A549 (cell line): ENCODE measurements around the gene TIMMDC1.

Experiments
- CBX2 ChIP-seq: fragments of 200-600 bp; sonication (generic); IDR thresholded peaks from 2 replicates; pipeline ENCODE4 v1.6.1; 2016; ENCODE audit warnings: low read depth, mild to moderate bottlenecking, borderline replicate concordance
- CHD2 ChIP-seq: fragments of 150-350 bp; IDR thresholded peaks from 2 replicates; pipeline ENCODE4 v1.6.1; 2014; ENCODE audit warnings: low read length; ENCODE audit not compliant: partially characterized antibody
- CTCF ChIP-seq: fragments of >200 bp; sonication (Bioruptor Twin); formaldehyde crosslinking; IDR thresholded peaks from 3 replicates; pipeline ENCODE4 v1.5.1; 2016
- EP300 ChIP-seq, 2 experiments: fragments of >200 bp; sonication (Bioruptor Twin); formaldehyde crosslinking; IDR thresholded peaks; 2 replicates in 1 of 2; 3 replicates in 1 of 2; pipeline ENCODE4 v1.6.1; 2016 to 2017
- FOXS1 ChIP-seq: fragments of 250-450 bp; sonication (Bioruptor Pico); IDR thresholded peaks from 2 replicates; pipeline ENCODE4 v1.5.0; 2020; ENCODE audit warnings: mild to moderate bottlenecking, moderate library complexity
- HOXA7 ChIP-seq: fragments of 250-450 bp; sonication (Bioruptor Pico); IDR thresholded peaks from 2 replicates; pipeline ENCODE4 v1.5.0; 2020; ENCODE audit warnings: mild to moderate bottlenecking, moderate library complexity
- KDM1A ChIP-seq: fragments of 200-600 bp; sonication (generic); IDR thresholded peaks from 2 replicates; pipeline ENCODE4 v1.6.1; 2016; ENCODE audit warnings: low read depth, mild to moderate bottlenecking
- MYC ChIP-seq: IDR thresholded peaks from 2 replicates; pipeline ENCODE4 v1.6.1; 2012; ENCODE audit warnings: mild to moderate bottlenecking, inconsistent platforms, low read length, improper control_type of control experiment, borderline replicate concordance
- NR3C1 ChIP-seq: fragments of >200 bp; sonication (Bioruptor Twin); formaldehyde crosslinking; IDR thresholded peaks from 3 replicates; pipeline ENCODE4 v1.6.1; 2017
- PHF8 ChIP-seq: fragments of 200-600 bp; sonication (generic); IDR thresholded peaks from 2 replicates; pipeline ENCODE4 v1.6.1; 2016; ENCODE audit warnings: low read depth, mild to moderate bottlenecking, antibody characterized with exemption, moderate library complexity, borderline replicate concordance
- POLR2A ChIP-seq: IDR thresholded peaks from 2 replicates; pipeline ENCODE4 v1.6.1; 2012; ENCODE audit warnings: mild to moderate bottlenecking, low read length
- RAD21 ChIP-seq, 2 experiments: fragments of >200 bp in 1 of 2; sonication (Bioruptor Twin) in 1 of 2; formaldehyde crosslinking in 1 of 2; IDR thresholded peaks in 1 of 2; conservative IDR thresholded peaks in 1 of 2; 2 replicates in 1 of 2; 3 replicates in 1 of 2; pipeline ENCODE4 v1.6.1; 2012 to 2018; ENCODE audit warnings: inconsistent platforms in 1 of 2
- REST ChIP-seq: fragments of 200-600 bp; sonication (generic); IDR thresholded peaks from 2 replicates; pipeline ENCODE4 v1.6.1; 2016; ENCODE audit warnings: antibody characterized with exemption, mild to moderate bottlenecking, moderate library complexity
- RFX5 ChIP-seq: fragments of 450-650 bp; IDR thresholded peaks from 2 replicates; pipeline ENCODE4 v1.7.1; 2014; ENCODE audit warnings: antibody characterized with exemption, mild to moderate bottlenecking, moderate library complexity

GRCh38 chr3:119483101-119483500 lies 15.2 kb upstream of the TIMMDC1 start:
- TF ChIP-seq CTCF = no peak
- TF ChIP-seq MYC = no peak
- TF ChIP-seq RAD21 (conservative IDR thresholded peaks at IDR 0.05 in 1 of 2, IDR thresholded peaks at IDR 0.05 in 1 of 2) = no peak
- TF ChIP-seq KDM1A = no peak
- no peak for TF ChIP-seq FOXS1 (CRISPR knock-in tag)
- TF ChIP-seq RFX5 = no peak
- TF ChIP-seq REST = no peak
- no peak for TF ChIP-seq PHF8
- TF ChIP-seq POLR2A = no peak
- TF ChIP-seq HOXA7 = no peak
- TF ChIP-seq EP300 (IDR thresholded peaks at IDR 0.05) = no peak
- no peak for TF ChIP-seq NR3C1
- no peak for TF ChIP-seq CBX2
- TF ChIP-seq CHD2 = no peak
